ENCODE measurements around the gene PLPP7.

GRCh38 chr9:131258186-131258585 lies 31.3 kb upstream of the PLPP7 start:
- TF ChIP-seq CTCF (IDR thresholded peaks at IDR 0.05; ENCODE audit: insufficient read depth, low read depth, low read length) (no peak), EZH2 (IDR thresholded peaks at IDR 0.05; ENCODE audit: insufficient read depth, low read length) (no peak)

All from astrocyte (in vitro differentiated cells and primary cell).